Loucy (cell line): ENCODE measurements around the gene CSAG2.
"Not testable (repeated sequence)": the region's sequence is repeated elsewhere in the genome, so short reads cannot be mapped to it uniquely, and the experiment has no call there.

Experiments used
- CTCF ChIP-seq: fragments of 200-600 bp; sonication (generic); conservative IDR thresholded peaks from 2 replicates; pipeline ENCODE4 v1.5.1; 2014; ENCODE audit warnings: mild to moderate bottlenecking, antibody characterized with exemption, low read length
- EZH2phosphoT487 ChIP-seq: fragments of 200-600 bp; IDR thresholded peaks from 2 replicates; pipeline ENCODE4 v1.6.1; 2018; ENCODE audit warnings: antibody characterized with exemption, mild to moderate bottlenecking, moderate library complexity, borderline replicate concordance

- TF ChIP-seq CTCF, EZH2phosphoT487: not testable (repeated sequence)
These were observed 25.2 kb upstream of the CSAG2 start for GRCh38 chrX:152734143-152734858.
